Islet precursor cell (in vitro differentiated cells): ENCODE results near the gene TEX14.

Experiments
- DNase-seq: peaks from one replicate; pipeline ENCODE4 v3.0.0-alpha.2; 2018

TEX14 gene

GRCh38 chr17:58648236-58648635 lies 43.6 kb downstream of the TEX14 start:
- DNase-seq, result no peak

GRCh38 chr17:58643147-58643546 lies 48.7 kb downstream of the TEX14 start:
- DNase-seq, result no peak

- no peak for DNase-seq
Measured at GRCh38 chr17:58641887-58642311, 49.9 kb downstream of the TEX14 start.

GRCh38 chr17:58640202-58640601 lies 51.6 kb downstream of the TEX14 start:
- DNase-seq, result no peak

GRCh38 chr17:58639681-58640080 lies 52.2 kb downstream of the TEX14 start:
- no peak for DNase-seq

- no peak for DNase-seq
Measured at GRCh38 chr17:58637011-58637570, 54.8 kb downstream of the TEX14 start.

- DNase-seq, result no peak
Measured at GRCh38 chr17:58632324-58633314, 59.2 kb downstream of the TEX14 start.

GRCh38 chr17:58631523-58632323 lies 60.1 kb downstream of the TEX14 start:
- peak; percentile 99 for DNase-seq

- DNase-seq, result peak; percentile 95
Measured at GRCh38 chr17:58630883-58631522, 60.8 kb downstream of the TEX14 start.

- DNase-seq, result no peak
Measured at GRCh38 chr17:58626905-58627304, 64.9 kb downstream of the TEX14 start.

GRCh38 chr17:58624751-58625150 lies 67.1 kb downstream of the TEX14 start:
- DNase-seq, result no peak

- no peak for DNase-seq
Measured at GRCh38 chr17:58621174-58621573, 70.7 kb downstream of the TEX14 start.

GRCh38 chr17:58618336-58618735 lies 73.5 kb downstream of the TEX14 start:
- no peak for DNase-seq

- no peak for DNase-seq
Measured at GRCh38 chr17:58617563-58617962, 74.3 kb downstream of the TEX14 start.

GRCh38 chr17:58615768-58616659 lies 75.8 kb downstream of the TEX14 start:
- no peak for DNase-seq

GRCh38 chr17:58614859-58615459 lies 76.9 kb downstream of the TEX14 start:
- DNase-seq, result no peak

GRCh38 chr17:58611331-58611730 lies 80.5 kb downstream of the TEX14 start:
- no peak for DNase-seq

- DNase-seq, result no peak
Measured at GRCh38 chr17:58606934-58607333, 84.9 kb downstream of the TEX14 start.

GRCh38 chr17:58605986-58606385 lies 85.9 kb downstream of the TEX14 start:
- no peak for DNase-seq

GRCh38 chr17:58605470-58605869 lies 86.4 kb downstream of the TEX14 start:
- DNase-seq, result no peak

GRCh38 chr17:58601976-58602375 lies 89.9 kb downstream of the TEX14 start:
- DNase-seq, result no peak
